Measurements from ENCODE around the gene ZNF837. TPM values are rescaled to one million over a fixed set of nuclear protein-coding genes. Genes with fewer than 3 reads are reported as not detected.

The ZNF837 gene
- polyA plus RNA-seq (2013): 2.0 and 2.1 TPM in 2 replicates

DNA sequence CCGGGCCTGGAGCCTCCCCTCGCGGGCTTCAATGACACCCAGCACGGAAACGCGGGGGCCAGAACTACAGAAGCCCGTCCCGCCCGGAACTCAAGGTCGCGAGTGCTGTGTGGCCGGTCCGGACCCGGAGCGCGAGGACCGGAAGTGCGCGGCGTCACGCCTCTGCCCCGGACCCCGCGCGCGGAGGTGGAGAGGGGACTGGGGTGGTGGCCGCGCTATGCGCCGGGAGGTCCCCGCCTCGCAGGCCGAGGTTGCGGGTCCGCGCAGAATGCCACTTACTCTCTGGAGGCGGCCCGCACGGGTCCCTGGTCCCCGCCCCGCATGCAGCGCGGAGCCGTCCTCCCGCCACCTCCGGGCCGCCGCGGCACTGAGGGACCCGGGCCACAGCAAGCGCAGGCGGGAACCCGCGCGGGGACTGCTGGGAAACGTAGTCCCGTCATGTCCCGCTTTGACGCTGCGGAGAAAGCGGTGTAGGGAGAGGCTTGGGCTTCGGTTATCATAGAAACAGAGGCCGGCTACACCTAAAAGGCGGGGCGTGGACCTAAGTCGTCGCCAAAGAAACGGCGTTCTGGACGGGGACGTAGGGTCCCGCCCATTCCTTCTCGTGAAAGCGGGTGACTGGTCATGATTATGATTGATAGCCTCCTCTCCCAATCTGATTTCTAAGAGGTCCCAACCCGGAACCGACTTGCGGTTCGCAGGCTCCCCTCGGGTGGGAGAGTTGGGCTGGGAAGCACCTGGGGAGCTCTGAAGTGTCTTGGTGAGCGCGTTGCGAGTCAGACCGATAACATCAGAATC lies at the start of gene ZNF837:
Gene ZNF837, minus strand, starts transcription at position 369 of the 798 bp plus-strand sequence. CDS start 11,698 bp downstream, outside the sequence.
- peak within 1 kb of the TSS; percentile 65 for H3K18ac ChIP-seq (ENCODE audit: low read length)
- H3K27me3 ChIP-seq (ENCODE audit: insufficient read depth, low read length): no peaks in the 10 kb centered on the region
- peak within 1 kb of the TSS; percentile 21 for H2BK120ac ChIP-seq (ENCODE audit: insufficient read depth, low read length, poor library complexity)
- peak within 1 kb of the TSS; percentile 68 for H2AFZ ChIP-seq (ENCODE audit: insufficient read depth, low read length, poor library complexity)
- peak within 1 kb of the TSS; percentile 93 for H3K4me2 ChIP-seq (ENCODE audit: low read length)
- H3K14ac ChIP-seq (ENCODE audit: low read length): peak within 1 kb of the TSS; percentile 63
- WGBS (ENCODE audit: extremely low coverage, insufficient coverage, insufficient read length): no CpG with 5 or more reads among the region's 83 CpGs
- no peak within 1 kb of the TSS for H3K23ac ChIP-seq (ENCODE audit: low read length)
- H2AK5ac ChIP-seq (ENCODE audit: low read length): peak within 1 kb of the TSS; percentile 37
- peak; percentile 100 for DNase-seq
- no peak within 1 kb of the TSS for H2BK12ac ChIP-seq (ENCODE audit: low read length)
- peak within 1 kb of the TSS; percentile 70 for H2BK5ac ChIP-seq (ENCODE audit: low read depth, low read length, poor library complexity)
- H3K79me1 ChIP-seq (ENCODE audit: low read length): peaks cover 6% of the 10 kb centered on the region
- peak within 1 kb of the TSS; percentile 91 for H4K8ac ChIP-seq (ENCODE audit: low read depth, low read length)
- H3K36me3 ChIP-seq (ENCODE audit: control insufficient read depth in 1 of 2, insufficient read depth in 2 of 2, low read length in 2 of 2): no peaks in the 10 kb centered on the region
- peak within 1 kb of the TSS; percentile 85 for H3K9ac ChIP-seq (ENCODE audit: low read length)
- H3K9me3 ChIP-seq (ENCODE audit: insufficient read depth, low read depth, low read length): no peaks in the 10 kb centered on the region
- H3K4me3 ChIP-seq (ENCODE audit: low read depth, low read length): peak within 1 kb of the TSS; percentile 84
- peak within 1 kb of the TSS; percentile 68 for H3K27ac ChIP-seq (ENCODE audit: low read depth, low read length)
- H3K4me1 ChIP-seq (ENCODE audit: control insufficient read depth in 1 of 2, insufficient read depth in 2 of 2, low read length in 2 of 2): peaks cover 15 to 25% of the 10 kb centered on the region in 2 experiments
- peak within 1 kb of the TSS; percentile 54 for H3K4ac ChIP-seq (ENCODE audit: low read depth, low read length)
- H4K91ac ChIP-seq (ENCODE audit: low read depth, low read length): peak within 1 kb of the TSS; percentile 53
- H4K12ac ChIP-seq (ENCODE audit: low read depth, low read length): peak within 1 kb of the TSS; percentile 79
- no peaks in the 10 kb centered on the region for H3K79me2 ChIP-seq (ENCODE audit: control insufficient read depth, insufficient read depth, low read length, poor library complexity)

DNA sequence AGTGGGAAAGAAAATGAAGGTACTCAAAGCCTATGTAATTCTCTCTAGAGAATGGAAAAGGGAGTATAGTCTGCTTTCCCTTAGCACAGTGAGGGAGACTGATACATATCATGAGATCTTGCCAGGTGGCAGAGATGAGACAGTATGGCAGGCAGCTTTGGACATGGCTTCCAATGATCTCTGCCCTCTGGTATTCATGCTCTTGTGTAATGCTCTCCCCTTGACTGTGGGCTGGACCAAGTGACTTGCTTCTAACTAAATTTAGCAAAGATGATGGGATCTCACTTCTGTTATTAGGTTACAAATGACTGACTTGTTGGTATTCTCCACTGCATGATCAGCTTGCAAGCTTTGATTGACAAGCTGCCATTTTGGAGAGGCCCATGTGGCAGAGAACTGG lies 48.9 kb upstream of the ZNF837 start:
- no peak overlapping the region for H2BK5ac ChIP-seq (ENCODE audit: low read depth, low read length, poor library complexity)
- no peaks in the 10 kb centered on the region for H3K79me1 ChIP-seq (ENCODE audit: low read length)
- H4K91ac ChIP-seq (ENCODE audit: low read depth, low read length): no peak overlapping the region
- H3K27me3 ChIP-seq (ENCODE audit: insufficient read depth, low read length): no peaks in the 10 kb centered on the region
- no peak overlapping the region for H3K4me2 ChIP-seq (ENCODE audit: low read length)
- H2AFZ ChIP-seq (ENCODE audit: insufficient read depth, low read length, poor library complexity): no peak overlapping the region
- H3K4me3 ChIP-seq (ENCODE audit: low read depth, low read length): no peak overlapping the region
- no peak overlapping the region for H2BK12ac ChIP-seq (ENCODE audit: low read length)
- H3K9me3 ChIP-seq (ENCODE audit: insufficient read depth, low read depth, low read length): peaks cover 39% of the 10 kb centered on the region
- no peak overlapping the region for H3K9ac ChIP-seq (ENCODE audit: low read length)
- peaks cover 6 to 17% of the 10 kb centered on the region in 2 experiments for H3K36me3 ChIP-seq (ENCODE audit: control insufficient read depth in 1 of 2, insufficient read depth in 2 of 2, low read length in 2 of 2)
- no peaks in the 10 kb centered on the region for H3K4me1 ChIP-seq (ENCODE audit: control insufficient read depth in 1 of 2, insufficient read depth in 2 of 2, low read length in 2 of 2)
- H3K4ac ChIP-seq (ENCODE audit: low read depth, low read length): no peak overlapping the region
- H3K79me2 ChIP-seq (ENCODE audit: control insufficient read depth, insufficient read depth, low read length, poor library complexity): no peaks in the 10 kb centered on the region
- no peak overlapping the region for H4K8ac ChIP-seq (ENCODE audit: low read depth, low read length)
- no peak overlapping the region for H3K23ac ChIP-seq (ENCODE audit: low read length)
- H3K27ac ChIP-seq (ENCODE audit: low read depth, low read length): no peak overlapping the region
- H4K12ac ChIP-seq (ENCODE audit: low read depth, low read length): no peak overlapping the region
- no peak for DNase-seq
- no peak overlapping the region for H3K18ac ChIP-seq (ENCODE audit: low read length)
- no peak overlapping the region for H2BK120ac ChIP-seq (ENCODE audit: insufficient read depth, low read length, poor library complexity)
- H2AK5ac ChIP-seq (ENCODE audit: low read length): no peak overlapping the region
- H3K14ac ChIP-seq (ENCODE audit: low read length): no peak overlapping the region

DNA sequence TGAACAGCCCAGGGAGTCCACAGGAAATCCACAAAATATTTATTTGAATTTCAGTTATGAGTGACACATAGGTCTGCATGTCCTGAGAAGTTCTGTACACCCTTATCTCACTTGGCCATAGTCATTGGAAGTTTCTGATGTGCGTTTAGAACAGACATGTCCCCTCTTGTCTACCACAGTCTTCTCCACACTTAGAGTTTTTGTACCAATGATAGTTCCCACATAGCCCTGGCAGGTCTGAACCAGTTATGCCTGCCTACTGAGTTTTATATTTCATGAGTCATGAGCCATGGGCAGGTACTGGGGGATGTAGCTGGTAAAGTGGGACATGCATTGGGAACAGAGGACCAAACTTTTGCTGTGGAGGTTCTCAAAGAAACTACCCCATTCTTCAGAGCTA lies 47.8 kb upstream of the ZNF837 start:
- Histone ChIP-seq H3K9ac (ENCODE audit: low read length) (no peak overlapping the region), H2AFZ (ENCODE audit: insufficient read depth, low read length, poor library complexity) (no peak overlapping the region), H3K4me2 (ENCODE audit: low read length) (no peak overlapping the region), H4K12ac (ENCODE audit: low read depth, low read length) (no peak overlapping the region), H3K36me3 (ENCODE audit: control insufficient read depth in 1 of 2, insufficient read depth in 2 of 2, low read length in 2 of 2) (peaks cover under 1 to 6% of the 10 kb centered on the region in 2 experiments), H2AK5ac (ENCODE audit: low read length) (no peak overlapping the region), H3K79me2 (ENCODE audit: control insufficient read depth, insufficient read depth, low read length, poor library complexity) (no peaks in the 10 kb centered on the region), H4K91ac (ENCODE audit: low read depth, low read length) (no peak overlapping the region), H3K4me1 (ENCODE audit: control insufficient read depth in 1 of 2, insufficient read depth in 2 of 2, low read length in 2 of 2) (no peaks in the 10 kb centered on the region), H2BK120ac (ENCODE audit: insufficient read depth, low read length, poor library complexity) (no peak overlapping the region), H2BK12ac (ENCODE audit: low read length) (no peak overlapping the region), H4K8ac (ENCODE audit: low read depth, low read length) (no peak overlapping the region), H3K18ac (ENCODE audit: low read length) (no peak overlapping the region), H3K9me3 (ENCODE audit: insufficient read depth, low read depth, low read length) (peaks cover 32% of the 10 kb centered on the region), H3K4me3 (ENCODE audit: low read depth, low read length) (no peak overlapping the region), H3K27me3 (ENCODE audit: insufficient read depth, low read length) (no peaks in the 10 kb centered on the region), H3K27ac (ENCODE audit: low read depth, low read length) (no peak overlapping the region), H3K14ac (ENCODE audit: low read length) (no peak overlapping the region), H3K79me1 (ENCODE audit: low read length) (no peaks in the 10 kb centered on the region), H2BK5ac (ENCODE audit: low read depth, low read length, poor library complexity) (no peak overlapping the region), H3K23ac (ENCODE audit: low read length) (no peak overlapping the region), H3K4ac (ENCODE audit: low read depth, low read length) (no peak overlapping the region)
- no peak for DNase-seq
- WGBS (ENCODE audit: extremely low coverage, insufficient coverage, insufficient read length): no CpG with 5 or more reads among the region's 1 CpG

DNA sequence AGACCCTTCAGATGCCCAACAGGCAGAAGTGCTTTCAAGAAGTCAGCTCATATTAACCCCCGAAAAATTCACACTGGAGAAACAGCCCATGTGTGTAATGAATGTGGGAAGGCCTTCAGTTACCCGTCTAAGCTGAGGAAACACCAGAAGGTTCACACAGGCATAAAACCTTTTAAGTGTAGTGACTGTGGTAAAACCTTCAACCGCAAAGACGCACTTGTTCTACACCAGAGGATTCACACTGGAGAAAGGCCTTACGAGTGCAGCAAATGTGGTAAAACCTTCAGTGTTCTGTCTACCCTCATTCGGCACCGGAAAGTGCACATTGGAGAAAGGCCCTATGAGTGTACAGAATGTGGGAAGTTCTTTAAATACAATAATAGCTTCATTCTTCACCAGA lies 36.2 kb upstream of the ZNF837 start:
- no peak overlapping the region for H3K23ac ChIP-seq (ENCODE audit: low read length)
- H3K9ac ChIP-seq (ENCODE audit: low read length): no peak overlapping the region
- H2BK12ac ChIP-seq (ENCODE audit: low read length): no peak overlapping the region
- no peaks in the 10 kb centered on the region for H3K27me3 ChIP-seq (ENCODE audit: insufficient read depth, low read length)
- H3K79me1 ChIP-seq (ENCODE audit: low read length): no peaks in the 10 kb centered on the region
- H3K4me3 ChIP-seq (ENCODE audit: low read depth, low read length): no peak overlapping the region
- no peak overlapping the region for H2BK120ac ChIP-seq (ENCODE audit: insufficient read depth, low read length, poor library complexity)
- H4K12ac ChIP-seq (ENCODE audit: low read depth, low read length): no peak overlapping the region
- H3K4ac ChIP-seq (ENCODE audit: low read depth, low read length): no peak overlapping the region
- no peaks in the 10 kb centered on the region for H3K79me2 ChIP-seq (ENCODE audit: control insufficient read depth, insufficient read depth, low read length, poor library complexity)
- no peak overlapping the region for H3K4me2 ChIP-seq (ENCODE audit: low read length)
- H3K36me3 ChIP-seq (ENCODE audit: control insufficient read depth in 1 of 2, insufficient read depth in 2 of 2, low read length in 2 of 2): peaks cover 12 to 29% of the 10 kb centered on the region in 2 experiments
- no peak overlapping the region for H3K27ac ChIP-seq (ENCODE audit: low read depth, low read length)
- no peak overlapping the region for H2AFZ ChIP-seq (ENCODE audit: insufficient read depth, low read length, poor library complexity)
- H4K8ac ChIP-seq (ENCODE audit: low read depth, low read length): no peak overlapping the region
- H3K9me3 ChIP-seq (ENCODE audit: insufficient read depth, low read depth, low read length): peaks cover 5% of the 10 kb centered on the region
- H3K18ac ChIP-seq (ENCODE audit: low read length): no peak overlapping the region
- no peaks in the 10 kb centered on the region for H3K4me1 ChIP-seq (ENCODE audit: control insufficient read depth in 1 of 2, insufficient read depth in 2 of 2, low read length in 2 of 2)
- no peak overlapping the region for H2AK5ac ChIP-seq (ENCODE audit: low read length)
- no peak overlapping the region for H4K91ac ChIP-seq (ENCODE audit: low read depth, low read length)
- H2BK5ac ChIP-seq (ENCODE audit: low read depth, low read length, poor library complexity): no peak overlapping the region
- WGBS (ENCODE audit: extremely low coverage, insufficient coverage, insufficient read length): no CpG with 5 or more reads among the region's 7 CpGs
- H3K14ac ChIP-seq (ENCODE audit: low read length): no peak overlapping the region
- DNase-seq: no peak
